ENCODE measurements around the gene HBQ1.

DNA sequence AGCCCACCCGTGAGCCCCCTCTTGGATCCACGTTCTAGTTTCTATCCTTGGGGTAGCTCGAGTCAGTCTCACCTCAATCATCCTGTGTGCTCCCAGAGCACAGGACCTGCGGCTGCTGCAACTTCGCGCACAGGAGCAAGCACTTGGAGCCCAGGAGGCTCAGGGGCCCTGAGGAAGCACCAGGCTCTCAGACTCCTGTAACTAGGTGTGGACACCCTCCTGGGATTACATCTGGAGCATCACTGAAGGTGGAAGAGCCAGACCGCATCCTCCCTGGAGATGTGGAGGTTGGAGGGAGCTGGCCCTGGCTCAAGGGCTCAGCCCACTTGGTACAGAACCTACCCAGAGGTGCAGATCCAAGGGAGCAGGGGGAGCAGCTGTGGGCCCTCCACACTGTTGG, 2.7 kb downstream of the HBQ1 start:
- TF ChIP-seq, protein P1, sequence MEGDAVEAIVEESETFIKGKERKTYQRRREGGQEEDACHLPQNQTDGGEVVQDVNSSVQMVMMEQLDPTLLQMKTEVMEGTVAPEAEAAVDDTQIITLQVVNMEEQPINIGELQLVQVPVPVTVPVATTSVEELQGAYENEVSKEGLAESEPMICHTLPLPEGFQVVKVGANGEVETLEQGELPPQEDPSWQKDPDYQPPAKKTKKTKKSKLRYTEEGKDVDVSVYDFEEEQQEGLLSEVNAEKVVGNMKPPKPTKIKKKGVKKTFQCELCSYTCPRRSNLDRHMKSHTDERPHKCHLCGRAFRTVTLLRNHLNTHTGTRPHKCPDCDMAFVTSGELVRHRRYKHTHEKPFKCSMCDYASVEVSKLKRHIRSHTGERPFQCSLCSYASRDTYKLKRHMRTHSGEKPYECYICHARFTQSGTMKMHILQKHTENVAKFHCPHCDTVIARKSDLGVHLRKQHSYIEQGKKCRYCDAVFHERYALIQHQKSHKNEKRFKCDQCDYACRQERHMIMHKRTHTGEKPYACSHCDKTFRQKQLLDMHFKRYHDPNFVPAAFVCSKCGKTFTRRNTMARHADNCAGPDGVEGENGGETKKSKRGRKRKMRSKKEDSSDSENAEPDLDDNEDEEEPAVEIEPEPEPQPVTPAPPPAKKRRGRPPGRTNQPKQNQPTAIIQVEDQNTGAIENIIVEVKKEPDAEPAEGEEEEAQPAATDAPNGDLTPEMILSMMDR (IDR thresholded peaks at IDR 0.05) = no peak
- no peak for TF ChIP-seq POLR2AphosphoS5 (IDR thresholded peaks at IDR 0.05)
- no peak for TF ChIP-seq POLR2A (IDR thresholded peaks at IDR 0.05; ENCODE audit: low read depth)
- TF ChIP-seq EP300 (IDR thresholded peaks at IDR 0.05) = no peak

Data from esophagus muscularis mucosa (tissue), 4 donors.